Small intestine (tissue), 7 donors: ENCODE data around the gene FGFRL1. TPM values are rescaled to one million over a fixed set of nuclear protein-coding genes. Genes with fewer than 3 reads are reported as not detected.
A peak's percentile ranks its signal among the peaks of the same experiment; 100 is the strongest.

Experiments
- DNase-seq, 2 donors: peaks; one replicate each; pipeline versions ENCODE4 v3.0.0 to v3.0.0-alpha.2; 2013
- FAIRE-seq: peaks from 2 replicates; lab custom pipeline; 2012; peaks lifted over from hg19 to GRCh38; lab: Jason Lieb, UNC
- H3K27ac ChIP-seq, 3 donors: one replicate each; pipeline ENCODE4 v1.5.1; 2013; ENCODE audit warnings: low read length in 2 of 3, mild to moderate bottlenecking in 2 of 3, control low read depth in 1 of 3, inconsistent platforms in 1 of 3, low read depth in 1 of 3, moderate library complexity in 1 of 3
- H3K27me3 ChIP-seq, 3 donors: one replicate each; pipeline ENCODE4 v1.6.1; 2013; ENCODE audit warnings: low read length in 3 of 3, inconsistent platforms in 1 of 3; ENCODE audit not compliant: control insufficient read depth in 3 of 3, insufficient read depth in 3 of 3
- H3K36me3 ChIP-seq, 3 donors: one replicate each; pipeline ENCODE4 v1.6.1; 2013; ENCODE audit warnings: low read length in 3 of 3, inconsistent platforms in 1 of 3, low read depth in 1 of 3, mild to moderate bottlenecking in 1 of 3, moderate library complexity in 1 of 3; ENCODE audit not compliant: control insufficient read depth in 3 of 3, insufficient read depth in 2 of 3
- H3K4me1 ChIP-seq, 3 donors: one replicate each; pipeline ENCODE4 v1.6.1; 2013; ENCODE audit warnings: low read length in 2 of 3, inconsistent platforms in 1 of 3, low read depth in 1 of 3, mild to moderate bottlenecking in 1 of 3, moderate library complexity in 1 of 3; ENCODE audit not compliant: control insufficient read depth in 3 of 3, insufficient read depth in 2 of 3
- H3K4me3 ChIP-seq, 3 donors: one replicate each; pipeline ENCODE4 v1.5.1; 2013; ENCODE audit warnings: low read length in 3 of 3, control low read depth in 1 of 3, inconsistent platforms in 1 of 3, low read depth in 1 of 3, mild to moderate bottlenecking in 1 of 3, moderate library complexity in 1 of 3
- H3K9me3 ChIP-seq, 2 donors: one replicate each; pipeline ENCODE4 v1.6.1; 2013; ENCODE audit warnings: low read depth in 1 of 2, low read length in 1 of 2; ENCODE audit not compliant: control insufficient read depth in 2 of 2, insufficient read depth in 1 of 2
- WGBS, 3 donors: extraction: QIAGEN DNeasy Blood & Tissue Kit; methylation state at CpG; one replicate each; pipeline ENCODE4 v1.1.7; 2013; 5-methylcytosine and 5-hydroxymethylcytosine counted together
- polyA plus RNA-seq, 4 donors: library from polyadenylated mRNA; stranded (reverse) in 3 of 4; unstranded in 1 of 4; fragments of 200-250 nt in 3 of 4; fragments of 120-200 nt in 1 of 4; gene quantifications; one replicate each; pipeline versions ENCODE4 v1.2.1 to v1.2.3, GENCODE V29; 2013
- donor health status: healthy with polysubstance abuse.
- donor health status: control.
- donor health status: control.
- donor health status: Bipolar disorder and iron deficiency.
- donor health status: healthy.

The FGFRL1 gene
- polyA plus RNA-seq, 4 donors: 1.8 to 10.9 (median 7.3) TPM

GRCh38 chr4:1026115-1026514, 14.7 kb downstream of the FGFRL1 start:
- WGBS, 3 donors: 17 to 38% (median 21%) methylated on average over 17 of the region's 17 CpGs
- Histone ChIP-seq H3K27ac (no peak overlapping the region), H3K9me3 (no peaks in the 10 kb centered on the region), H3K4me1 (peaks cover 0 to 11% (median 2%) of the 10 kb centered on the region in 3 donors), H3K4me3 (no peak overlapping the region), H3K27me3 (peaks cover 0 to 26% (median 9%) of the 10 kb centered on the region in 3 donors), H3K36me3 (peaks cover 0 to 20% (median 0%) of the 10 kb centered on the region in 3 donors)
- FAIRE-seq: no peak
- DNase-seq: peak in 1 of 2 donors; percentile 48

DNA sequence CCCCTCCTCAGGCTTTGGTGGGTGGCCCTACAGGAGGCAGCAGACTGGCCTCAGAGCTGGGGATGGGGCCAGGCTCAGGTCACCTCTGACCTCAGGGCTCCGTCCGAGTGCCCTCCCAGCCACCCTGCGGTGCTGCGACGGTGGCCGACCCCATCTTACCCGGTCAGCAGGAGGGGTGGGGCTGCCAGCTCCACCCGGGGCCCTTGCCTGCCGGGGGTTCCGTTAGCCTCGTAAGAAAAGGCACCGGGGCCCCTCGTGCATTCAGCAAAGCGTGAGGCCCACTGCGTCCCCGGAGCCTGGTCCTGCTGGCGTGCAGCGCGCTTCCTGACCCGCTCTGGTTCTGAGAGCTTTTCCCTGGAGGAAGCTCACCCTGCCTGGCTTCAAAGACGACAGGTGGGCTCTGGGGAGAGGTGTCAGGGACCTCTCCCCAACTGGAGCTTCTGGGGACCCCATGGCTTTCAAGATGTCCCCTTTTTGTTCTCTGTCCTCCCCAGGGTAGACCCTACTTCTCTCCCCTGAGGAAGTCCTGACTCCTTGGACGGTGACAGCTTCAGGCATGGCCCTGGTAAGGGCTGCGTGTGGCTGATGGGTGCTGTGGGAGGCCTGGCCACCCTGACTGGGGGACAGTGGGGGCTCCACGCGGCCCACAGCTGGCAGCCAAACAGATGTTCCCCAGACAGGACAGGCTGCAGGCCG, 15.9 kb downstream of the FGFRL1 start:
- Histone ChIP-seq H3K36me3 (peaks cover 0 to 17% (median 0%) of the 10 kb centered on the region in 3 donors), H3K27ac (no peak overlapping the region), H3K27me3 (peaks cover 0 to 30% (median 9%) of the 10 kb centered on the region in 3 donors), H3K4me3 (no peak overlapping the region), H3K4me1 (peaks cover 0 to 11% (median 2%) of the 10 kb centered on the region in 3 donors), H3K9me3 (no peaks in the 10 kb centered on the region)
- WGBS, 3 donors: 36 to 68% (median 46%) methylated on average over 26 of the region's 26 CpGs
- DNase-seq: no peak
- no peak for FAIRE-seq

- WGBS, 3 donors: 39 to 57% (median 40%) methylated on average over 8 to 9 of the region's 9 CpGs
- H3K4me3 ChIP-seq: no peak overlapping the region
- peaks cover 0 to 35% (median 9%) of the 10 kb centered on the region in 3 donors for H3K27me3 ChIP-seq
- H3K9me3 ChIP-seq: no peaks in the 10 kb centered on the region
- no peak for FAIRE-seq
- H3K27ac ChIP-seq: no peak overlapping the region
- H3K4me1 ChIP-seq: peaks cover 0 to 6% (median 2%) of the 10 kb centered on the region in 3 donors
- no peak for DNase-seq
- H3K36me3 ChIP-seq: peaks cover 0 to 16% (median 0%) of the 10 kb centered on the region in 3 donors
Observed at GRCh38 chr4:1027915-1028238, 16.5 kb downstream of the FGFRL1 start.

- 48 to 68% (median 58%) methylated on average over 30 to 36 of the region's 36 CpGs for WGBS, 3 donors
- no peak for FAIRE-seq
- H3K27me3 ChIP-seq: peaks cover 0 to 38% (median 9%) of the 10 kb centered on the region in 3 donors
Observed at GRCh38 chr4:1028574-1029220, 17.3 kb downstream of the FGFRL1 start.

DNA sequence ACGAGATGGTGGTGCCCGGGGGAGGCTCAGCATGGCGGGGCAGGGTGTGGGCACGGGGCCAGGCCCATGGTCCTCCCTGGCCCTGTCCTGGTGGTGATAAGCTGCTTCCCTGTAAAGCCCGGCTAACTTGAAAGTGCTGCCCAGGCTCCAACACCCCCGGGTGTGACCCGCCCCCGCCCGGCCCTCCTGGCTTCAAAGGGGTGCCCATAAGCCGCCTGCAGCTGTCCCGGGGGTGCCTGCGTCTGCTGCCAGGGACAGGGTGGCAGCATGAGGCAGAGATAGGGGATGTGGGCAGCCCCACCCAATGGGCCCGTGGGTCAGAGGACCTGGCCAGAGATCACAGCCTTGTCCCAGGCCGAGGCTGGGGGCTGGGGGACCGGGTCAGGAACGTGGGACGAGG, 18.1 kb downstream of the FGFRL1 start:
- Histone ChIP-seq H3K4me1 (peaks cover 0 to 6% (median 2%) of the 10 kb centered on the region in 3 donors), H3K27ac (no peak overlapping the region), H3K4me3 (no peak overlapping the region), H3K27me3 (peaks cover 0 to 38% (median 9%) of the 10 kb centered on the region in 3 donors), H3K36me3 (peaks cover 0 to 13% (median 0%) of the 10 kb centered on the region in 3 donors), H3K9me3 (no peaks in the 10 kb centered on the region)
- WGBS, 3 donors: 5 to 54% (median 22%) methylated on average over 12 to 17 of the region's 17 CpGs
- DNase-seq: no peak
- no peak for FAIRE-seq

More at GRCh38 chr4:1028574-1029220, 17.3 kb downstream of the FGFRL1 start:
- Histone ChIP-seq H3K4me1 (peaks cover 0 to 6% (median 2%) of the 10 kb centered on the region in 3 donors), H3K36me3 (peaks cover 0 to 16% (median 0%) of the 10 kb centered on the region in 3 donors), H3K9me3 (no peaks in the 10 kb centered on the region), H3K4me3 (no peak overlapping the region), H3K27ac (no peak overlapping the region)
- no peak for DNase-seq

DNA sequence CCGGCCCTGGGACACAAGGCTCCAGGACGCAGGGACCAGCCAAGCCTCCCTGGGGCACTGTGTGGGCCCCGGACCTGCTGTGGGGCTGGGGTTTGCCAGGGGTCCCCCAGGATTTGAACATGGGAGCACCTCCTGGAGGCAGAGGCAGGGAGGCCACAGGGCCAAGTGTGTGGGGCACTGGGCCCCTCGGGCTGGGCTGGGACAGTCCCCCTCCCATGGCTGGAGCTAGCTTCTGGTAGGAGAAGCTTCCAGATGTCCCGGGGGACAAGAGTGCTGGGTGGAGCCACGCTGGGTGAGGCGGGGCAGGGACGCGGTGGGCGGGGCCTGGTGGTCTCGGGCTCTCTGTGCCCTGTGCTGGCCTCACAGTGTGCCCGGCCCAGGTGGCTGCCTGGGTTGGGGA, 18.6 kb downstream of the FGFRL1 start:
- FAIRE-seq: no peak
- Histone ChIP-seq H3K27ac (no peak overlapping the region), H3K27me3 (peaks cover 0 to 38% (median 9%) of the 10 kb centered on the region in 3 donors), H3K9me3 (no peaks in the 10 kb centered on the region), H3K36me3 (peaks cover 0 to 10% (median 0%) of the 10 kb centered on the region in 3 donors), H3K4me1 (peaks cover 0 to 6% (median 0%) of the 10 kb centered on the region in 3 donors), H3K4me3 (no peak overlapping the region)
- DNase-seq: no peak
- 15 to 55% (median 16%) methylated on average over 7 to 12 of the region's 12 CpGs for WGBS, 3 donors

GRCh38 chr4:1030559-1030958, 19.1 kb downstream of the FGFRL1 start:
- Histone ChIP-seq H3K9me3 (no peaks in the 10 kb centered on the region), H3K27me3 (peaks cover 0 to 38% (median 9%) of the 10 kb centered on the region in 3 donors), H3K27ac (no peak overlapping the region), H3K4me1 (peaks cover 0 to under 1% (median 0%) of the 10 kb centered on the region in 3 donors), H3K36me3 (peaks cover 0 to 5% (median 0%) of the 10 kb centered on the region in 3 donors), H3K4me3 (no peak overlapping the region)
- FAIRE-seq (no peak), DNase-seq (no peak)
- 23 to 56% (median 40%) methylated on average over 16 of the region's 16 CpGs for WGBS, 3 donors

GRCh38 chr4:1031346-1031745, 19.9 kb downstream of the FGFRL1 start:
- FAIRE-seq: no peak
- H3K27me3 ChIP-seq: peaks cover 0 to 38% (median 9%) of the 10 kb centered on the region in 3 donors
- no peaks in the 10 kb centered on the region for H3K9me3 ChIP-seq
- no peak overlapping the region for H3K4me3 ChIP-seq
- H3K4me1 ChIP-seq: no peaks in the 10 kb centered on the region
- WGBS, 3 donors: 76 to 80% (median 79%) methylated on average over 7 to 8 of the region's 8 CpGs
- H3K36me3 ChIP-seq: no peaks in the 10 kb centered on the region
- no peak for DNase-seq
- no peak overlapping the region for H3K27ac ChIP-seq
